IMR-90 (cell line): ENCODE results near the gene AKIRIN1. TPM values are rescaled to one million over a fixed set of nuclear protein-coding genes. Genes with fewer than 3 reads are reported as not detected.

Experiments used
- ATAC-seq: fragments of 200-7000 bp; cut with Tn5 transposase; 2 replicates; pipeline ENCODE4 v1.9.1; 2020; ENCODE audit warnings: low read depth, mild to moderate bottlenecking, moderate library complexity
- BruUV-seq: library from RNA; stranded (reverse); fragments of 400-500 nt; replicated peaks from 2 replicates; lab custom pipeline; 2021; lab: Mats Ljungman, UMichigan
- CTCF ChIA-PET: fragments of 300-600 bp; formaldehyde crosslinking; extraction: SDS; loops from one replicate; lab custom pipeline; 2021; ENCODE audit warnings: antibody characterized with exemption; lab: Yijun Ruan, JAX
- POLR2A ChIA-PET: fragments of 300-600 bp; sonication (Branson Sonifier 250); formaldehyde crosslinking; loops from one replicate; lab custom pipeline; 2022; ENCODE audit warnings: antibody characterized with exemption; ENCODE audit not compliant: unreplicated experiment; lab: Charles Lee
- DNase-seq: peaks from one replicate; pipeline ENCODE4 v3.0.0; 2013
- H2AFZ ChIP-seq: replicated peaks from 2 replicates; pipeline ENCODE3; 2013; ENCODE audit warnings: low read length, mild to moderate bottlenecking; ENCODE audit not compliant: poor library complexity
- H2AK5ac ChIP-seq: 2 replicates; pipeline ENCODE4 v1.6.1; 2013; ENCODE audit warnings: low read depth, low read length, inconsistent platforms
- H2AK9ac ChIP-seq: replicated peaks from 2 replicates; pipeline ENCODE3; 2013; ENCODE audit warnings: mild to moderate bottlenecking, low read depth, low read length, moderate library complexity; ENCODE audit not compliant: poor library complexity
- H2BK120ac ChIP-seq: 2 replicates; pipeline ENCODE4 v1.6.1; 2013; ENCODE audit warnings: low read depth, low read length, inconsistent platforms
- H2BK15ac ChIP-seq: 3 replicates; pipeline ENCODE4 v1.6.1; 2013; ENCODE audit warnings: low read depth, low read length, inconsistent platforms
- H2BK20ac ChIP-seq: 2 replicates; pipeline ENCODE4 v1.6.1; 2013; ENCODE audit warnings: low read depth, mild to moderate bottlenecking, inconsistent platforms, low read length, moderate library complexity
- H2BK5ac ChIP-seq: 2 replicates; pipeline ENCODE4 v1.6.1; 2013; ENCODE audit warnings: mild to moderate bottlenecking, low read depth, low read length, inconsistent platforms; ENCODE audit not compliant: poor library complexity, severe bottlenecking
- H3K14ac ChIP-seq: replicated peaks from 2 replicates; pipeline ENCODE4 v1.6.1; 2013; ENCODE audit warnings: low read depth, low read length, inconsistent platforms
- H3K18ac ChIP-seq: 2 replicates; pipeline ENCODE4 v1.6.1; 2013; ENCODE audit warnings: low read depth, low read length, control low read depth
- H3K23ac ChIP-seq: 2 replicates; pipeline ENCODE4 v1.6.1; 2013; ENCODE audit warnings: low read depth, low read length, inconsistent platforms
- H3K27ac ChIP-seq: 2 replicates; pipeline ENCODE4 v1.5.1; 2013; ENCODE audit warnings: mild to moderate bottlenecking, control low read depth, low read length; ENCODE audit not compliant: insufficient read depth
- H3K27me3 ChIP-seq: 2 replicates; pipeline ENCODE4 v1.6.1; 2013; ENCODE audit warnings: low read length; ENCODE audit not compliant: control insufficient read depth, insufficient read depth
- H3K36me3 ChIP-seq: 2 replicates; pipeline ENCODE4 v1.6.1; 2013; ENCODE audit warnings: low read length, mixed read lengths; ENCODE audit not compliant: control insufficient read depth, insufficient read depth
- H3K4ac ChIP-seq: 2 replicates; pipeline ENCODE4 v1.6.1; 2013; ENCODE audit warnings: low read depth, low read length, inconsistent platforms
- H3K4me1 ChIP-seq: 2 replicates; pipeline ENCODE4 v1.6.1; 2013; ENCODE audit warnings: low read length, mixed read lengths; ENCODE audit not compliant: control insufficient read depth, insufficient read depth
- H3K4me2 ChIP-seq: 2 replicates; pipeline ENCODE4 v1.6.1; 2013; ENCODE audit warnings: low read depth, mild to moderate bottlenecking, control low read depth, low read length, moderate library complexity
- H3K4me3 ChIP-seq: 2 replicates; pipeline ENCODE4 v1.5.1; 2013; ENCODE audit warnings: low read depth, mild to moderate bottlenecking, control low read depth, low read length, moderate library complexity; ENCODE audit not compliant: insufficient read depth
- H3K56ac ChIP-seq: 2 replicates; pipeline ENCODE4 v1.6.1; 2013; ENCODE audit warnings: low read length, inconsistent platforms; ENCODE audit not compliant: insufficient read depth; ENCODE audit errors: extremely low read depth
- H3K79me1 ChIP-seq, 2 experiments: 2 replicates each; pipeline ENCODE4 v1.6.1; 2013; ENCODE audit warnings: low read length in 2 of 2, inconsistent platforms in 1 of 2, low read depth in 1 of 2
- H3K9ac ChIP-seq: 2 replicates; pipeline ENCODE4 v1.6.1; 2013; ENCODE audit warnings: low read depth, low read length, control low read depth
- H3K9me1 ChIP-seq: 2 replicates; pipeline ENCODE4 v1.6.1; 2013; ENCODE audit warnings: low read length, inconsistent platforms; ENCODE audit not compliant: insufficient read depth
- H3K9me3 ChIP-seq: 2 replicates; pipeline ENCODE4 v1.6.1; 2013; ENCODE audit warnings: low read length; ENCODE audit not compliant: control insufficient read depth, insufficient read depth
- H4K20me1 ChIP-seq: 2 replicates; pipeline ENCODE4 v1.6.1; 2013; ENCODE audit warnings: low read length, inconsistent platforms; ENCODE audit not compliant: insufficient read depth
- H4K5ac ChIP-seq: 2 replicates; pipeline ENCODE4 v1.6.1; 2013; ENCODE audit warnings: mild to moderate bottlenecking, low read depth, low read length, control low read depth
- H4K8ac ChIP-seq, 2 experiments: 2 replicates each; pipeline ENCODE4 v1.6.1; 2013; ENCODE audit warnings: low read depth in 2 of 2, low read length in 2 of 2, control low read depth in 1 of 2, inconsistent platforms in 1 of 2
- H4K91ac ChIP-seq: 2 replicates; pipeline ENCODE4 v1.6.1; 2013; ENCODE audit warnings: low read depth, low read length, inconsistent platforms; ENCODE audit not compliant: insufficient read depth
- BHLHE40 ChIP-seq: fragments of 150-350 bp; IDR thresholded peaks from 2 replicates; pipeline ENCODE4 v1.6.1; 2016; ENCODE audit warnings: mild to moderate bottlenecking, low read depth, low read length
- CEBPB ChIP-seq: IDR thresholded peaks from 2 replicates; pipeline ENCODE4 v1.6.1; 2012; ENCODE audit warnings: low read depth, low read length, improper control_type of control experiment
- CHD1 ChIP-seq: IDR thresholded peaks from 2 replicates; pipeline ENCODE4 v1.6.1; 2012; ENCODE audit warnings: low read depth, low read length, improper control_type of control experiment
- CTCF ChIP-seq: conservative IDR thresholded peaks from 2 replicates; pipeline ENCODE4 v1.5.1; 2012; ENCODE audit warnings: mild to moderate bottlenecking, low read depth, low read length, improper control_type of control experiment
- ELK1 ChIP-seq: fragments of 150-350 bp; IDR thresholded peaks from 2 replicates; pipeline ENCODE4 v1.6.1; 2016; ENCODE audit warnings: low read depth, mild to moderate bottlenecking, low read length, moderate library complexity, borderline replicate concordance
- FOS ChIP-seq: fragments of 150-350 bp; IDR thresholded peaks from 2 replicates; pipeline ENCODE4 v1.6.1; 2016; ENCODE audit warnings: low read depth, low read length
- MAFK ChIP-seq: IDR thresholded peaks from 2 replicates; pipeline ENCODE4 v1.6.1; 2012; ENCODE audit warnings: low read depth, low read length, improper control_type of control experiment
- MAZ ChIP-seq: IDR thresholded peaks from 2 replicates; pipeline ENCODE4 v1.6.1; 2012; ENCODE audit warnings: low read depth, mild to moderate bottlenecking, low read length, improper control_type of control experiment, moderate library complexity, borderline replicate concordance
- MXI1 ChIP-seq: IDR thresholded peaks from 2 replicates; pipeline ENCODE4 v1.6.1; 2012; ENCODE audit warnings: low read depth, mild to moderate bottlenecking, low read length, moderate library complexity, borderline replicate concordance
- NFE2L2 ChIP-seq: fragments of 150-350 bp; IDR thresholded peaks from 2 replicates; pipeline ENCODE4 v1.6.1; 2016; ENCODE audit warnings: low read depth, mild to moderate bottlenecking, low read length
- POLR2A ChIP-seq: IDR thresholded peaks from 2 replicates; pipeline ENCODE4 v1.6.1; 2012; ENCODE audit warnings: mild to moderate bottlenecking, low read depth, low read length
- RAD21 ChIP-seq: IDR thresholded peaks from 2 replicates; pipeline ENCODE4 v1.6.1; 2012; ENCODE audit warnings: low read length, improper control_type of control experiment
- RCOR1 ChIP-seq: IDR thresholded peaks from 2 replicates; pipeline ENCODE4 v1.6.1; 2012; ENCODE audit warnings: mild to moderate bottlenecking, low read length, improper control_type of control experiment; ENCODE audit not compliant: insufficient replicate concordance
- RFX5 ChIP-seq: IDR thresholded peaks from 2 replicates; pipeline ENCODE4 v1.8.0; 2012; ENCODE audit warnings: low read depth, mild to moderate bottlenecking, low read length, moderate library complexity
- SMC3 ChIP-seq: fragments of 150-350 bp; IDR thresholded peaks from 2 replicates; pipeline ENCODE4 v1.6.1; 2016; ENCODE audit warnings: low read depth, mild to moderate bottlenecking, antibody characterized with exemption, low read length, moderate library complexity
- USF2 ChIP-seq: fragments of 150-350 bp; IDR thresholded peaks from 2 replicates; pipeline ENCODE4 v1.6.1; 2017; ENCODE audit warnings: mild to moderate bottlenecking, antibody characterized with exemption, low read length, low read depth
- WGBS, 2 experiments: methylation state at CpG; one replicate each; pipeline versions ENCODE4 v1.1.5 to v1.1.7; 2013; ENCODE audit warnings: missing lambda C conversion rate in 2 of 2; ENCODE audit not compliant: insufficient read length in 1 of 2; ENCODE audit errors: extremely low coverage in 2 of 2; 5-methylcytosine and 5-hydroxymethylcytosine counted together
- dilution Hi-C: fragments of 300-500 bp; cut with HindIII; formaldehyde crosslinking; loops from one replicate; pipeline ENCODE4 v1.14.3; 2018; ENCODE audit warnings: low sequenced_read_pairs; ENCODE audit not compliant: unreplicated experiment
- in situ Hi-C: fragments of 300-500 bp; cut with MboI; formaldehyde crosslinking; loops from 3 replicates; pipeline ENCODE4 v1.14.3; 2019; ENCODE audit warnings: low sequenced_read_pairs, inconsistent platforms, mixed read lengths
- intact Hi-C: fragments of 100-400 bp; cut with micrococcal nuclease; formaldehyde crosslinking; loops from 2 replicates; pipeline ENCODE4 v1.10.0; 2022
- polyA plus RNA-seq, 3 experiments: library from polyadenylated mRNA; depleted of rRNA; stranded (reverse); fragments of >200 nt; gene quantifications; 2 replicates each; pipeline ENCODE4 v1.2.3, GENCODE V29; 2012; ENCODE audit warnings: low replicate concordance in 1 of 3
- total RNA-seq: library from RNA; depleted of rRNA; stranded (reverse); fragments of >200 nt; gene quantifications from 2 replicates; pipeline ENCODE4 v1.2.3, GENCODE V29; 2012

AKIRIN1 gene
- total and polyA plus RNA-seq, 2 of the 4 experiments (the other 2 are of a cell fraction) = 42.5 to 44.2 TPM

DNA sequence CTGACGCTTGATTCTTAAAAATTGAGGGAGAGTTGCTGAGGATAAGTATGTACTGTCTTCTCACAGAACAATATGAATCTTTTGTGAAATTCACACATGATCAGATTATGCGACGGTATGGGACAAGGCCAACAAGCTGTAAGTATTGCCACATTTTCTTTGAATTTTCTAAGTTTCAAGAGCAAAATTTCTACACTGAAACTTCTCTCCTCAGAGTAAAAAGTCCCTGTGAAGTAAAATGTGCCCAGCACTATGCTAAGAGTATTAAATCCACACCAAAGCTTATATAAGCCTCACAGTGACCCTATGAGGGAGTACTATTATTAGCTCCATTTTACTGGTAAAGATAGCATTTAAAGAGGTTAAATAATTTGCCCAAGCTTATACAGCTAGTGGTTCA, 12.2 kb downstream of the AKIRIN1 start:
- BruUV-seq = no TSS peak
- WGBS, 2 experiments = no CpG with 5 or more reads among the region's 3 CpGs
- no peak overlapping the region for H3K14ac ChIP-seq
- H2BK15ac ChIP-seq = no peak overlapping the region
- in situ Hi-C loops = loop anchor here (25.0 kb wide), 1 partner anchor 991 kb away; the partner anchor contains the start of genes FHL3 and UTP11
- no peak overlapping the region for H3K27ac ChIP-seq
- no peak overlapping the region for H2AK9ac ChIP-seq
- no peaks in the 10 kb centered on the region for H3K27me3 ChIP-seq
- H3K36me3 ChIP-seq = peaks cover 56% of the 10 kb centered on the region
- peak overlapping the region; percentile 47 for H2BK5ac ChIP-seq
- dilution Hi-C loops = no loop called here
- no peak overlapping the region for H3K23ac ChIP-seq
- no peak overlapping the region for H3K4me3 ChIP-seq
- no peak overlapping the region for H4K5ac ChIP-seq
- no peak overlapping the region for H3K4me2 ChIP-seq
- CTCF ChIA-PET = no interaction called here
- POLR2A ChIA-PET = no interaction called here
- H4K20me1 ChIP-seq = peaks cover 22% of the 10 kb centered on the region
- DNase-seq = no peak
- intact Hi-C loops = no loop called here
- no peak overlapping the region for H3K18ac ChIP-seq
- H2AK5ac ChIP-seq = no peak overlapping the region
- no peaks in the 10 kb centered on the region for H3K9me3 ChIP-seq
- H3K4ac ChIP-seq = no peak overlapping the region
- no peak overlapping the region for H4K8ac ChIP-seq
- H4K91ac ChIP-seq = no peak overlapping the region
- peaks cover 36 to 46% of the 10 kb centered on the region in 2 experiments for H3K79me1 ChIP-seq
- no peak overlapping the region for H3K56ac ChIP-seq
- H3K9me1 ChIP-seq = peaks cover 5% of the 10 kb centered on the region
- no peak overlapping the region for H2BK20ac ChIP-seq
- no peak overlapping the region for H2BK120ac ChIP-seq
- no peak; the same call in 1 of the 2 replicates for ATAC-seq
- H3K9ac ChIP-seq = no peak overlapping the region
- TF ChIP-seq MAFK (no peak), RFX5 (no peak), USF2 (no peak), RCOR1 (no peak), MAZ (no peak), ELK1 (no peak), SMC3 (no peak), CHD1 (no peak), CEBPB (no peak), FOS (no peak), RAD21 (no peak), CTCF (no peak), NFE2L2 (no peak), POLR2A (no peak), BHLHE40 (no peak), MXI1 (no peak)
- H3K4me1 ChIP-seq = peaks cover 3% of the 10 kb centered on the region; the same call in 1 of the 2 replicates
- no peak overlapping the region for H2AFZ ChIP-seq
